ENCODE data around the gene TMEM255B.

Gene TMEM255B

GRCh38 chr13:113863524-113864272, 104.7 kb downstream of the TMEM255B start, which contains the start of gene GAS6:
GAS6 (minus strand) TSS chr13:113864076; CDS start chr13:113863920, 156 bp downstream.
- peak within 1 kb of the TSS; percentile 64 for H3K4me3 Mint-ChIP-seq
- no peaks in the 10 kb centered on the region for H3K36me3 Mint-ChIP-seq (ENCODE audit: low read depth)
- peaks cover 50% of the 10 kb centered on the region for H3K27me3 Mint-ChIP-seq
- H3K4me1 Mint-ChIP-seq (ENCODE audit: low read depth): peaks cover 10% of the 10 kb centered on the region
- peaks cover 8% of the 10 kb centered on the region for H3K9me3 Mint-ChIP-seq
- peak; percentile 52 for DNase-seq
- H3K27ac Mint-ChIP-seq: no peak within 1 kb of the TSS

GRCh38 chr13:113864273-113864890, 105.4 kb downstream of the TMEM255B start:
- peak overlapping the region; percentile 59 for H3K4me3 Mint-ChIP-seq
- no peak for DNase-seq
- H3K36me3 Mint-ChIP-seq (ENCODE audit: low read depth): no peaks in the 10 kb centered on the region
- H3K9me3 Mint-ChIP-seq: peaks cover 1% of the 10 kb centered on the region
- peaks cover 10% of the 10 kb centered on the region for H3K4me1 Mint-ChIP-seq (ENCODE audit: low read depth)
- H3K27me3 Mint-ChIP-seq: peaks cover 54% of the 10 kb centered on the region
- H3K27ac Mint-ChIP-seq: no peak overlapping the region

- DNase-seq: no peak
- H3K27me3 Mint-ChIP-seq: peaks cover 56% of the 10 kb centered on the region
- H3K4me3 Mint-ChIP-seq: no peak overlapping the region
- H3K9me3 Mint-ChIP-seq: no peaks in the 10 kb centered on the region
- peaks cover 10% of the 10 kb centered on the region for H3K4me1 Mint-ChIP-seq (ENCODE audit: low read depth)
- no peak overlapping the region for H3K27ac Mint-ChIP-seq
- H3K36me3 Mint-ChIP-seq (ENCODE audit: low read depth): no peaks in the 10 kb centered on the region
Observed at GRCh38 chr13:113865427-113865826, 106.4 kb downstream of the TMEM255B start.

Measured in activated T-cell treated with anti-CD3 and anti-CD28 coated beads, Interleukin-2, amount 50 U/mL, for 24 hours (primary cell).